NAMALWA (cell line): ENCODE measurements around the gene PLA2G3.

Experiments used
- DNase-seq: peaks from one replicate; pipeline ENCODE4 v3.0.0-alpha.2; 2015; ENCODE audit warnings: low spot score

Gene PLA2G3

GRCh38 chr22:31085928-31086327 is 54.4 kb downstream of the PLA2G3 start:
- DNase-seq = peak; percentile 11

DNA sequence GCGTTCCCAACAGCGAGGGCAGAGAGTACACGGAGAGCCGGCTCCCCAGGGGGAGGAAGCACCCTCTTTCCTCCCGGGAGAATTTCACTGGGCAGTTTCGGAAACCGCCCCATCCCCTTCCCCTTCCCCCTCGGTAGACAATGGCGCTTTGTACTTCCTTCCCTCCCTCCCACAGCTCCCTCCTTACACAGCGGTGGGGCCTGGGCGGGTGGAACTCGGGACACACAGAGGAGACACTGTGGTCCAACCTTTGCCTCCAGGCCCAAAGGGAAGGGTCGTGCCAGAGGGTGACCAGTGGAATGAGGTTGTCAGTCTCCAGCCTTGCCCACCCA is 54.8 kb downstream of the PLA2G3 start:
- DNase-seq = no peak

GRCh38 chr22:31084811-31085492 is 55.4 kb downstream of the PLA2G3 start:
- DNase-seq = peak; percentile 86
